Stromal cell of bone marrow (primary cell): ENCODE results near the gene WHRN.

ENCODE experiments used
- DNase-seq: peaks from one replicate; pipeline ENCODE4 v3.0.0-alpha.2; 2012; ENCODE audit warnings: low read depth

WHRN gene

GRCh38 chr9:114470581-114470980 lies 34.7 kb downstream of the WHRN start:
- DNase-seq: no peak

DNA sequence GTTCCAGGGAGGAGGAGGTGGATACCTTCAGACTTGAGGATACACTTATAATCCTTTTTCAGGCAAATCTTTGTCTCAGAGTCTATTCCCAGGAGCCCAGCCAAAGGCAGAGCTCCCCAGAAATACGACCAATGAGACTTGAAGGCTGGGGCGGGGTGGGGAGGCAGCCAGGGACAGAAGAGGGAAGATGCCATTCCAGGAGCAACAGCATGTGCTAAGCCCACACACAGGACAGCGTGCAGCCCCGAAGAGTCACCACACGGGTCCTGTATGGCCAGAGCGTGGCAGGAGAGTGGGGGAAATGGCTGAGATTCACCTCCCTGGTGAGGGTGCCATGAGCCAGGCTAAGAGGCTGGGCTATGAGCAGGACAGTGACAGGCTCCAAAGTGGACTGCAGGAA lies 35.2 kb downstream of the WHRN start:
- DNase-seq: no peak

GRCh38 chr9:114469091-114469853 lies 36.0 kb downstream of the WHRN start:
- DNase-seq: no peak

DNA sequence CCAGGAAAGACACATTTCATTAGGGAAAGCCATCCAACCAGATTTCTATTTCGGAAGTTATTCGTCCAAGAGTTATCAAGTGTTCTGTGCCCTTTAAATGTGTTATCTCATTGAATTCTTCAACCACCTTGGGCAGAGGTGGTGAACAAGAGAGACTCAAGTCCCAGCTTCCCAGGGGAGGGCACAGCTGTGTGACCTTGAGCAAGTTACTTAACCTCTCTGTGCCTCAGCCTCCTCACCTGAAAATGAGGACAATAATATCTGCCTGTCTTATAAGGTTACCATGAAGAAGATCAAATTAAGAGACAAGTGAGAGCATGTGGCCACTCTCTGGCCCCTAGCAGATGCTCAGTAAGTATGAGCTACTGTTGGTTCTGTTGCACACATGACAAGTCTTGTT lies 37.4 kb downstream of the WHRN start:
- no peak for DNase-seq

DNA sequence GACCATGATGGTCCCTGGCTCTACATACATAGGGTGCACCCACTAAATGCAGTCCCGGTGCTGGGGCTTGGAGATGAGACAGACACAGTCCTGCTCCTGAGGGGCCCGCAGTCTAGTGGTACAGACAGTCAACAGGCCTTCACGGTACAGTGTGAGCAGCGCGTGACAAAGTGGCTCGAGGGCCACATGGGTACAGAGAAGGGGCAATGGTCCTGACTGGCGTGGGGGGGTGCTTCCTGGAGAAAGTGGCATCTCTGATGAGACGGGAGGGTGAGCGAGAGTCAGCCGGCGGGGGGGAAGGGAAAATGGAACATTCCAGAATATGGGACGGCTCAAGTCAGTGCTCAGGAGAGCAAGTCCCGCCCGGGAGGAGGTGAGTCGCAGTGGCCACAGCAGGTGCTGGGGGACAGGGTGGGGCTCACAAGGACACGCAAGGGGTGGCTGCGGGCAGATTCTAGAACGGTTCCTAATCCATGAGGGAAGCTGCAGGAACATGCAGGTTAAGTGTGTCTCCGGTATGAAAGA lies 38.0 kb downstream of the WHRN start:
- DNase-seq: no peak

- DNase-seq: no peak
These were observed 39.1 kb downstream of the WHRN start for GRCh38 chr9:114465906-114466900.

- no peak for DNase-seq
These were observed 39.9 kb downstream of the WHRN start for GRCh38 chr9:114465417-114465816.

GRCh38 chr9:114464281-114465051 lies 40.8 kb downstream of the WHRN start:
- DNase-seq: no peak

GRCh38 chr9:114462791-114463190 lies 42.5 kb downstream of the WHRN start:
- no peak for DNase-seq

DNA sequence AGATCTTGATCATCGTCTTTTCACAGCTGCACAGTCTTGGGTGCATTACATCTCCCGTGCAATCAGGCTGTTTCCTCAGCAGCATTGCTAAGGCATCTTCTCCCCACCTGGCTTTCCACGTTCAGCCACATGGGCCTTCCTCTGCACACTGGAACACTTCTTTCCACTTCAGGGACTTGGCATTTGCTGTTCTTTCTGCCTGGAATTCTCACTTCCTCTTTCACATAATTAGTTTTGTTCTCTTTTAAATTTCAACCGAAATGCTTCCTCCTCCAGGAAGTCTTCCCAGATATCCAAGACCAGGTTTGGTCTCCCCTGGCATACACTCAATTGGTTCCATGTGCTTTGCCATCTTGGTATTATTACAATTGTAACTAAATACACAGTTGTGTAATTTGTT lies 43.8 kb downstream of the WHRN start:
- DNase-seq: no peak

DNA sequence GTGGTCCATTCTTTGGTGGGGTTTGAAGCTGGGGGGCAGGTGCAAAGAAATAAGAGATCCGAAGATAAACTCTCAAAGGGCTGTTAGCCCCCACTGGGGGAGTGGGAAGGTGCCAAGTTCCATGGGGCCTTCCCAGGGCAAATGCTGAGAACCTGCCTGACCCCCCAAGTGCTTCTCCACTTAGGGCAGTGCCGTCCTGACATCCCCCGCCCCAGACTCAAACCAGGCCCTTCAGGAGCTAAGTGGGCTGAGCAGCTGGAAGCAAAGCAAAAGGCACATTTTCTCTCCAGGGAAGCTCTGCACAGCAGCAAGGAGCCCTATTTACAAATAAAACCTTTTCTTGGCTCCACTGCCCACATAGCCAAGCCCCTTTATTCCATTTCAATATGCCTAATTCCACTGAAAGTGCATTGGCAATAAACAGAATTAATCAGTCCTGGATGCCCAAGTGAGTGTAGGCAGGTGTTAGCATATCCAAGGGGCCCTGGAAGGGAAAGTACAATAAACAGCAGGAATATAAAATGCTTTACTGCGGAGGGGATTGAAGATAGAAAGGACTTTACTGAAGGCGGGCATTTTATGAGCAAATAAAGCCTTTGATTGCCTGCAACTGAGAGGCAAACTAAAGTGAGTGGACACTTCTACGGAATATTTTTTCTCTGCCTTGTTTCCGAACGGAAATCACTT lies 44.6 kb downstream of the WHRN start:
- DNase-seq: no peak

DNA sequence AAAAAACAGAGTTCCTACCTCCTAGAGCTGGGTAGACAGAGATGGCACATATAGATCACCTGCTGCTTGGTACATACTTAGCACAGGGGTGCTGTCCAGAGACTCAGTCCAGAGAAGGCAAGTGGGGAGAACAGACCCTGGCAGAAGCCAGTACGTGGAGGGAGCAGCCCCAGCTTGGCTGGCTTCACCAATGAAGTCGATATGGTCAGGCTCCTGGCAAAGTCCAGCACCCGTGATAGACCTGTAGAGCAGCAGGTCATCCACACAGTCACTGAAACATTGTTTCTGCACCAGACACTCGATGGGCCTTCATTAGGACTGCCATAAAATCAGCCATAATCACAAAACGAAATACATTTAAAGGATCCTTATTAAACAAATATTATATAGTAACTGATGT lies 45.8 kb downstream of the WHRN start:
- no peak for DNase-seq

GRCh38 chr9:114456929-114457328 lies 48.3 kb downstream of the WHRN start:
- no peak for DNase-seq

DNA sequence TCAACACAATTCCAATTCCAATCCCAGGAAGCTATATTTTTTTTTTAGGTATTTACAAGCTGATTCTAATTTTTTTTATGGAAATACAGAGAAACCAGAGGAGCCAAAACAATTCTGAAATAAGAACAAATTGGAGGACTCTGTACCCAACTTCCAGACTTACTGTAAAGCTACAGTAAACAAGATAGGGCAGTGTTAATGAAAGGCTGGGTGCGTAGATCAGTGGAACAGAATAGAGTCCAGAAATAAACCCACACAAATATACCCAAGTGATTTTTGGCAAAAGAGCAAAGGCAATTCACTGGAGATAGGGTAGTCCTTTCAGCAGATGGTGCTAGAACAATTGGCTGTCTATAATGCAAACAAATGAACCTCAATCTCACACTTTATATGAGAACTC lies 50.6 kb downstream of the WHRN start:
- no peak for DNase-seq

GRCh38 chr9:114452219-114453165 lies 52.8 kb downstream of the WHRN start:
- DNase-seq: no peak

DNA sequence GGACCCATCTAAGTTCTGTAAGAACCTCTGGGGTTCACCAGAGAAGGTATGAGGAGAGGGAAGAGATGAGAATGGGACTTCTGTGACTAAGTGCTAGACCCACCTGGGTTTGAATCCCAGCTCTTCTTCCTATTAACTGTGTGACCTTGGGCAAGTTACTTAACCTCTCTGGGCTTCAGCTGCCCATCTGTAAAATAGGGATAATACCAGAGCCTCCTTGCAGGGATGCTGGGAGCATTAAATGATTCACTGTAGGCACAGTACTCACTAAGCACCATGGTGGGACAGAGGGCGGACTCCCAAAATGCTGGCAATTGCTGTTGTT lies 53.6 kb downstream of the WHRN start:
- no peak for DNase-seq

GRCh38 chr9:114450833-114451706 lies 54.2 kb downstream of the WHRN start:
- DNase-seq: no peak

DNA sequence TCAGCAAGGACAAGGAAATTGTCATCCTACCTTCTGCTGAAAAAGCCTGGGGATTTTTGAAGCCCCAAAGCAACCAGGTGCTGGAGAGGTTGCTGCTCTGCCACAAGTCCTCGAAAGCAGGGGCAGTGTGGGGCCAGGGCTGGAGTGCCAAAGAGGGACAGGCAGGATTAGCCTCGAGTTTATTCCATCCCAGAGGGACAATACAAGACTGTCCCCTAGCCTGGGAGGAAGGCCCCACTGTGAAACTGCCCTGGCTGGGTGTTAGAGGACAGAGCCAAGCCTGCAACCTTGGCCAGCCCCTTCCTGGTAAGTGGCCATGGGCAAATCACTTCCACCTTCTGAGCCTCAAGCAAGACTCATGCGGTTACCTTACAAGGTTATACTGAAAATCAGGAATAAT lies 55.1 kb downstream of the WHRN start:
- DNase-seq: no peak

DNA sequence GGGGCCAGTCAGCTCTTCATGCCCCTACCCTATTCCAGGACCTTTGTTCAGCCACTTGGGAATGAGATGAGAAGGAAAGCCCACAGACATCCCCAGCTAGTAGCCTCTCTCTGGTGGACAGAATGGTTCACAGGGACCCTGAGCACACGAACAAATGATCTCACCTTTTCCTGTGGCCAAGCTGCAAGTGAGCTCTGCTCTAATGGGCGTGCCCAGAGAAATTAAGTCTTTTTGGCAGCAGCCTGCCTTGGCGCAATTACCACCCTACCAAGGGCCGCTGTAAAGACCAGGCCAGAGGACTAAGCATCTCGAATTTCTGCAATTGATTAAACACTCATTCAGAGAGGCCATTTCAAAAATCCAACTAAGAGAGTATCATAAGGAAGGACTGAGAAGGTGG lies 56.0 kb downstream of the WHRN start:
- DNase-seq: no peak

DNA sequence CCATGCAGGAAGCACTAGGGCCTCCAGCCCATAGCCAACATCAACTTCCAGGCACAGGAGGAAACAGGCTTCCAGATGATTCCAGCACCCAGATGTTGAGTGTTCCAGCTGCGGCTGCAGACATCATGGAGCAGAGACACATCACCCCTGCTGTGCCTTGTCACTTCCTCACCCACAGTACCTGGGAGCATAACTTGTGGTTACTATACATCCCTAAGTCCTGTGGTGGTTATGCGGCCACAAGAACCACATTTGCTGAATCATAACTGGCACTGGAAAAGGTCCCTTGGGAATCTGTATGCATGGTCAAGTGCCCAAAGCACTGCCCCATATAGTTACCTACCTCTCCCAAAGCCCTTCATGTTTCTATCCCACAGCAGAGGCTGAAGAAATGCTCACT lies 56.6 kb downstream of the WHRN start:
- peak; percentile 7 for DNase-seq
